HCT116 (cell line): ENCODE data around the gene RPRD1B. TPM values are rescaled to one million over a fixed set of nuclear protein-coding genes. Genes with fewer than 3 reads are reported as not detected.

Experiments used
- ATAC-seq: fragments of 200-7000 bp; cut with Tn5 transposase; 2 replicates; pipeline ENCODE4 v1.9.1; 2020; ENCODE audit warnings: mild to moderate bottlenecking, moderate library complexity
- BruUV-seq: library from RNA; stranded (reverse); fragments of 400-500 nt; replicated peaks from 2 replicates; lab custom pipeline; 2021; lab: Mats Ljungman, UMichigan
- CTCF ChIA-PET: fragments of 300-600 bp; sonication (Branson Sonifier 250); formaldehyde crosslinking; loops from one replicate; lab custom pipeline; 2021; ENCODE audit warnings: antibody characterized with exemption; lab: Charles Lee
- POLR2A ChIA-PET: fragments of 300-600, 350-600 bp; sonication (Branson Sonifier 250); formaldehyde crosslinking; loops from one replicate; lab custom pipeline; 2021; ENCODE audit warnings: antibody characterized with exemption; lab: Charles Lee
- RAD21 ChIA-PET, 2 experiments: fragments of 300-600 bp; sonication (Branson Sonifier 250); formaldehyde crosslinking; loops; one replicate each; lab custom pipeline; 2023; ENCODE audit warnings: low total read pairs in 2 of 2; ENCODE audit not compliant: uncharacterized antibody in 2 of 2, unreplicated experiment in 2 of 2, low non-redundant PET in 1 of 2; lab: Charles Lee
- DNase-seq: peaks from one replicate; pipeline ENCODE4 v3.0.0-alpha.2; 2010; ENCODE audit warnings: low read depth, low spot score
- H2AFZ ChIP-seq: fragments of 200-600 bp; shearing (Covaris generic), sonication (generic); 2 replicates; pipeline ENCODE4 v1.6.1; 2017; ENCODE audit warnings: low read depth, mixed run types, mixed read lengths, antibody characterized with exemption, low read length; ENCODE audit not compliant: poor library complexity, severe bottlenecking
- H3K27ac ChIP-seq: 2 replicates; pipeline ENCODE4 v1.5.1; 2012; ENCODE audit warnings: low read depth, low read length
- H3K27me3 ChIP-seq: fragments of 200-600 bp; sonication (generic); 2 replicates; pipeline ENCODE4 v1.6.1; 2016; ENCODE audit warnings: mixed run types, low read length, mixed read lengths; ENCODE audit not compliant: insufficient read depth
- H3K36me3 ChIP-seq, 2 experiments: fragments of 200-500 bp in 1 of 2; fragments of 200-600 bp in 1 of 2; sonication (Bioruptor generic) in 1 of 2; sonication (generic) in 1 of 2; 2 replicates each; pipeline versions ENCODE4 v1.5.1 to v1.6.1; 2014 to 2016; ENCODE audit warnings: low read length in 2 of 2, inconsistent platforms in 1 of 2, mixed read lengths in 1 of 2, mixed run types in 1 of 2; ENCODE audit not compliant: insufficient read depth in 2 of 2, control insufficient read depth in 1 of 2
- H3K4me1 ChIP-seq, 2 experiments: fragments of 200-600 bp in 1 of 2; sonication (generic) in 1 of 2; 2 replicates each; pipeline versions ENCODE4 v1.5.1 to v1.6.1; 2012 to 2017; ENCODE audit warnings: low read length in 2 of 2, inconsistent platforms in 1 of 2, mild to moderate bottlenecking in 1 of 2, mixed read lengths in 1 of 2, mixed run types in 1 of 2, moderate library complexity in 1 of 2; ENCODE audit not compliant: insufficient read depth in 2 of 2, control insufficient read depth in 1 of 2
- H3K4me2 ChIP-seq: fragments of 200-600 bp; sonication (generic); 2 replicates; pipeline ENCODE4 v1.6.1; 2017; ENCODE audit warnings: mixed run types, low read length, mixed read lengths
- H3K4me3 ChIP-seq, 2 experiments: fragments of 200-600 bp in 1 of 2; sonication (generic) in 1 of 2; replicated peaks in 1 of 2; 2 replicates each; pipeline ENCODE4 v1.5.1; 2011 to 2016; ENCODE audit warnings: low read length in 2 of 2, control low read depth in 1 of 2, low read depth in 1 of 2, mild to moderate bottlenecking in 1 of 2, mixed read lengths in 1 of 2, mixed run types in 1 of 2
- H3K79me2 ChIP-seq: fragments of 200-600 bp; sonication (generic); 2 replicates; pipeline ENCODE4 v1.6.1; 2017; ENCODE audit warnings: mild to moderate bottlenecking, mixed run types, low read length, moderate library complexity, mixed read lengths; ENCODE audit not compliant: insufficient read depth
- H3K9ac ChIP-seq: fragments of 200-600 bp; sonication (generic); 2 replicates; pipeline ENCODE4 v1.6.1; 2016; ENCODE audit warnings: low read length, mixed read lengths
- H3K9me2 ChIP-seq: fragments of 200-600 bp; sonication (generic), shearing (Covaris generic); 2 replicates; pipeline ENCODE4 v1.6.1; 2017; ENCODE audit warnings: mixed run types, mild to moderate bottlenecking, moderate library complexity; ENCODE audit not compliant: insufficient read depth
- H3K9me3 ChIP-seq, 2 experiments: fragments of 200-500 bp in 1 of 2; fragments of 200-600 bp in 1 of 2; sonication (Bioruptor generic) in 1 of 2; sonication (generic) in 1 of 2; 2 replicates each; pipeline ENCODE4 v1.6.1; 2014 to 2017; ENCODE audit warnings: low read length in 2 of 2, mixed read lengths in 2 of 2, inconsistent platforms in 1 of 2, low read depth in 1 of 2, mild to moderate bottlenecking in 1 of 2, mixed run types in 1 of 2, moderate library complexity in 1 of 2; ENCODE audit not compliant: control insufficient read depth in 1 of 2, insufficient read depth in 1 of 2
- H4K20me1 ChIP-seq: fragments of 200-600 bp; sonication (generic), shearing (Covaris generic); 2 replicates; pipeline ENCODE4 v1.6.1; 2017; ENCODE audit warnings: mixed run types, mild to moderate bottlenecking, moderate library complexity; ENCODE audit not compliant: insufficient read depth
- ATF3 ChIP-seq: IDR thresholded peaks from 2 replicates; pipeline ENCODE4 v1.6.1; 2012
- CEBPB ChIP-seq: IDR thresholded peaks from 2 replicates; pipeline ENCODE4 v1.6.1; 2012; ENCODE audit warnings: low read depth
- EZH2phosphoT487 ChIP-seq: fragments of 200-600 bp; IDR thresholded peaks from 2 replicates; pipeline ENCODE4 v1.6.1; 2018; ENCODE audit warnings: antibody characterized with exemption, borderline replicate concordance
- FOSL1 ChIP-seq: IDR thresholded peaks from 2 replicates; pipeline ENCODE4 v1.6.1; 2012; ENCODE audit warnings: low read depth
- MAX ChIP-seq: IDR thresholded peaks from 2 replicates; pipeline ENCODE4 v1.6.1; 2012
- POLR2A ChIP-seq: IDR thresholded peaks from 2 replicates; pipeline ENCODE4 v1.7.0; 2011; ENCODE audit warnings: borderline replicate concordance; ENCODE audit not compliant: insufficient read depth, insufficient read length; ENCODE audit errors: extremely low read depth
- SRF ChIP-seq: IDR thresholded peaks from 2 replicates; pipeline ENCODE4 v1.6.1; 2012; ENCODE audit warnings: low read depth
- ZFX ChIP-seq: fragments of 450-650 bp; IDR thresholded peaks from 2 replicates; pipeline ENCODE4 v1.6.1; 2017
- intact Hi-C: fragments of 100-400 bp; cut with micrococcal nuclease; formaldehyde crosslinking; loops from 2 replicates; pipeline ENCODE4 v1.10.0; 2022
- total RNA-seq: library from RNA; stranded (reverse); gene quantifications from one replicate; pipeline ENCODE4 v1.2.1, GENCODE V29; 2021; ENCODE audit not compliant: unreplicated experiment

The RPRD1B gene
- total RNA-seq, 1 experiment from 2014 or later, result 30.7 TPM

- no peak overlapping the region for H3K27ac ChIP-seq
- POLR2A ChIA-PET, result no interaction called here
- TF ChIP-seq CEBPB (peak; percentile 70; the same call in 1 of the 2 replicates), FOSL1 (no peak)
- no peak overlapping the region for H2AFZ ChIP-seq
- no TSS peak for BruUV-seq
- H3K9ac ChIP-seq, result no peak overlapping the region
- H3K4me2 ChIP-seq, result no peak overlapping the region
- ATAC-seq (no peak), DNase-seq (no peak)
- no peaks in the 10 kb centered on the region for H3K9me3 ChIP-seq
- no peaks in the 10 kb centered on the region for H3K79me2 ChIP-seq
- no peak overlapping the region for H3K4me3 ChIP-seq
- H4K20me1 ChIP-seq, result no peaks in the 10 kb centered on the region
- RAD21 ChIA-PET, result no interaction called here
- no peaks in the 10 kb centered on the region for H3K9me2 ChIP-seq
- H3K4me1 ChIP-seq, result peaks cover 2 to 9% of the 10 kb centered on the region in 2 experiments; a peak in 1 of 4 replicates
- intact Hi-C loops, result no loop called here
- no peaks in the 10 kb centered on the region for H3K27me3 ChIP-seq
- H3K36me3 ChIP-seq, result peaks cover 10 to 11% of the 10 kb centered on the region in 2 experiments; a peak in 2 of 4 replicates
- CTCF ChIA-PET, result interaction anchor here (1.1 kb wide), 1 partner anchor 21 kb away, joined by 5 read pairs; no protein-coding TSS in a partner anchor
Observed at GRCh38 chr20:38094373-38094891, 60.9 kb downstream of the RPRD1B start.

GRCh38 chr20:38095017-38095686 is 61.6 kb downstream of the RPRD1B start:
- Histone ChIP-seq H3K36me3 (peaks cover 5 to 8% of the 10 kb centered on the region in 2 experiments; a peak in 2 of 4 replicates), H4K20me1 (no peaks in the 10 kb centered on the region), H3K9me3 (no peaks in the 10 kb centered on the region), H3K27me3 (no peaks in the 10 kb centered on the region), H3K9me2 (no peaks in the 10 kb centered on the region), H3K9ac (no peak overlapping the region), H3K4me3 (no peak overlapping the region), H3K4me1 (peaks cover 2 to 9% of the 10 kb centered on the region in 2 experiments; a peak in 1 of 4 replicates), H3K27ac (no peak overlapping the region), H3K4me2 (no peak overlapping the region), H3K79me2 (no peaks in the 10 kb centered on the region), H2AFZ (no peak overlapping the region)
- CTCF ChIA-PET, result no interaction called here
- RAD21 ChIA-PET, result no interaction called here
- BruUV-seq, result no TSS peak
- POLR2A ChIA-PET, result no interaction called here
- intact Hi-C loops, result no loop called here
- DNase-seq (no peak), ATAC-seq (no peak; the same call in 1 of the 2 replicates)
- TF ChIP-seq POLR2A (no peak), ATF3 (no peak), EZH2phosphoT487 (no peak), CEBPB (no peak), SRF (no peak), ZFX (no peak), MAX (no peak)
